K562 (cell line): ENCODE measurements around the gene TALDO1. TPM values are rescaled to one million over a fixed set of nuclear protein-coding genes. Genes with fewer than 3 reads are reported as not detected.

Experiments used
- ARID3A ChIP-seq: IDR thresholded peaks from 2 replicates; pipeline ENCODE4 v1.6.1; 2012; ENCODE audit warnings: low read depth, low read length, improper control_type of control experiment, borderline replicate concordance
- CBFA2T2 ChIP-seq: fragments of 450-650 bp; conservative IDR thresholded peaks from 2 replicates; pipeline ENCODE4 v1.6.1; 2017; ENCODE audit warnings: mild to moderate bottlenecking
- DDX20 ChIP-seq: fragments of 450-650 bp; IDR thresholded peaks from 2 replicates; pipeline ENCODE4 v1.6.1; 2016; ENCODE audit warnings: missing genetic modification characterization, low read depth, mild to moderate bottlenecking, missing compliant biosample characterization, moderate library complexity
- E4F1 ChIP-seq: fragments of 250-450 bp; sonication (Bioruptor Pico); IDR thresholded peaks from 2 replicates; pipeline ENCODE4 v1.5.0; 2021; ENCODE audit warnings: mild to moderate bottlenecking, borderline replicate concordance
- HDAC6 ChIP-seq: IDR thresholded peaks from 2 replicates; pipeline ENCODE4 v1.6.1; 2012; ENCODE audit warnings: low read depth, mild to moderate bottlenecking, control low read depth, inconsistent platforms, low read length, moderate library complexity
- IRF1 ChIP-seq: sonication (generic); formaldehyde crosslinking; IDR thresholded peaks from 2 replicates; pipeline ENCODE4 v1.8.0; 2022; ENCODE audit warnings: missing genetic modification reagents, mild to moderate bottlenecking, borderline replicate concordance
- KAT2B ChIP-seq: IDR thresholded peaks from one replicate; pipeline ENCODE4 v1.6.1; 2012; ENCODE audit warnings: low read depth, mild to moderate bottlenecking, control low read depth, inconsistent platforms, low read length, moderate library complexity
- KAT7 ChIP-seq: sonication (generic); formaldehyde crosslinking; IDR thresholded peaks from 2 replicates; pipeline ENCODE4 v1.8.0; 2022; ENCODE audit warnings: missing genetic modification reagents, mild to moderate bottlenecking, borderline replicate concordance
- MLX ChIP-seq, 2 experiments: fragments of 450-650 bp in 1 of 2; sonication (generic) in 1 of 2; formaldehyde crosslinking; conservative IDR thresholded peaks; 2 replicates each; pipeline versions ENCODE4 v1.4.0 to v1.8.1; 2020 to 2022; ENCODE audit warnings: mild to moderate bottlenecking in 1 of 2, missing genetic modification reagents in 1 of 2
- NKRF ChIP-seq: fragments of 450-650 bp; IDR thresholded peaks from 2 replicates; pipeline ENCODE4 v1.6.1; 2016; ENCODE audit warnings: borderline replicate concordance
- NONO ChIP-seq, 2 experiments: fragments of 200-400 bp in 1 of 2; fragments of 450-650 bp in 1 of 2; formaldehyde crosslinking in 1 of 2; IDR thresholded peaks; 2 replicates each; pipeline ENCODE4 v1.6.1; 2017; ENCODE audit warnings: low read depth in 2 of 2, mild to moderate bottlenecking in 2 of 2, moderate library complexity in 2 of 2, low read length in 1 of 2
- TBL1XR1 ChIP-seq, 2 experiments: IDR thresholded peaks; 2 replicates each; pipeline ENCODE4 v1.6.1; 2012; ENCODE audit warnings: improper control_type of control experiment in 2 of 2, low read length in 2 of 2, mild to moderate bottlenecking in 1 of 2
- TEAD4 ChIP-seq, 2 experiments: sonication (generic) in 1 of 2; formaldehyde crosslinking in 1 of 2; IDR thresholded peaks; 2 replicates each; pipeline versions ENCODE4 v1.6.1 to v1.8.0; 2012 to 2022; ENCODE audit warnings: borderline replicate concordance in 1 of 2, inconsistent platforms in 1 of 2, low read length in 1 of 2, mild to moderate bottlenecking in 1 of 2, missing genetic modification reagents in 1 of 2
- YBX1 ChIP-seq: fragments of 450-650 bp; IDR thresholded peaks from 2 replicates; pipeline ENCODE4 v1.7.1; 2016; ENCODE audit warnings: mild to moderate bottlenecking
- ZNF551 ChIP-seq: fragments of 250-450 bp; sonication (Bioruptor Pico); IDR thresholded peaks from 2 replicates; pipeline ENCODE4 v1.5.0; 2021; ENCODE audit warnings: mild to moderate bottlenecking, moderate library complexity
- ZNF699 ChIP-seq: fragments of 250-450 bp; sonication (Bioruptor Pico); IDR thresholded peaks from 2 replicates; pipeline ENCODE4 v1.8.0; 2021; ENCODE audit warnings: mild to moderate bottlenecking, moderate library complexity; ENCODE audit not compliant: insufficient replicate concordance
- ZNF766 ChIP-seq: fragments of 200-800 bp; sonication (Bioruptor generic); conservative IDR thresholded peaks from 2 replicates; pipeline ENCODE4 v1.6.1; 2016; ENCODE audit warnings: missing genetic modification characterization, missing compliant biosample characterization
- polyA plus RNA-seq, 8 experiments: library from polyadenylated mRNA; depleted of rRNA in 4 of 8; stranded (reverse) in 5 of 8; unstranded in 3 of 8; fragments of >200 nt; fragmentation: Nextera tagmentation in 2 of 8; fragmentation: Illumina TruSeq in 1 of 8; extraction: Ambion mirVana in 2 of 8; extraction: Trizol in 1 of 8; gene quantifications; 2 replicates each; pipeline versions ENCODE4 v1.2.1 to v1.2.3, GENCODE V29; 2011 to 2014; ENCODE audit warnings: inconsistent platforms in 1 of 8, missing spikeins in 1 of 8
- total RNA-seq, 7 experiments: library from RNA; depleted of rRNA in 6 of 7; stranded (reverse); fragments of >200 nt in 6 of 7; fragmentation: Illumina TruSeq in 2 of 7; extraction: Trizol in 2 of 7; gene quantifications; 2 replicates each; pipeline versions ENCODE4 v1.2.1 to v1.2.3, GENCODE V29; 2011 to 2021; ENCODE audit warnings: low replicate concordance in 1 of 7

Gene TALDO1
- total and polyA plus RNA-seq, 9 of the 15 experiments (the other 6 are each of a cell fraction or from before 2014, with no cell fraction given): 260 to 541 (median 441) TPM

GRCh38 chr11:809287-810039 is 62.2 kb downstream of the TALDO1 start, which contains the start of gene RPLP2 (continued):
- TF ChIP-seq NKRF (peak; percentile 96), ZNF766 (CRISPR knock-in tag) (peak; percentile 17; the same call in 1 of the 2 replicates), HDAC6 (no peak), TEAD4 (IDR thresholded peaks at IDR 0.05; ENCODE audit: low read length) (no peak), TEAD4 (CRISPR knock-in tag; IDR thresholded peaks at IDR 0.05; ENCODE audit: borderline replicate concordance) (no peak), MLX (CRISPR knock-in tag; conservative IDR thresholded peaks at IDR 0.05) (0 out of 4 replicates have a peak, but pooled peaks of 1 of the 2 experiments have one; percentile 47), ZNF551 (no peak), NONO (IDR thresholded peaks at IDR 0.05; ENCODE audit: low read depth in 2 of 2, low read length in 1 of 2) (0 out of 4 replicates have a peak, but pooled peaks of 1 of the 2 experiments have one; percentile 47), IRF1 (CRISPR knock-in tag) (no peak), ZNF699 (CRISPR knock-in tag) (no peak), TBL1XR1 (IDR thresholded peaks at IDR 0.05; ENCODE audit: low read length in 2 of 2) (peak; percentile 82 to 96), DDX20 (tag) (no peak), KAT2B (no peak), ARID3A (no peak), E4F1 (CRISPR knock-in tag) (no peak), KAT7 (CRISPR knock-in tag) (peak; percentile 75; the same call in 1 of the 2 replicates), YBX1 (no peak), CBFA2T2 (no peak)
